ENCODE data around the gene MVP. TPM values are rescaled to one million over a fixed set of nuclear protein-coding genes. Genes with fewer than 3 reads are reported as not detected.

The MVP gene
- total RNA-seq, 1 donor from 2014 or later: 87.1 TPM

- Histone ChIP-seq H3K4me3 (ENCODE audit: low read depth, low read length) (peak within 1 kb of the TSS; percentile 32), H3K36me3 (ENCODE audit: control insufficient read depth, insufficient read depth, low read length) (peaks cover 13% of the 10 kb centered on the region), H3K27me3 (ENCODE audit: control insufficient read depth, insufficient read depth, low read length) (no peaks in the 10 kb centered on the region)
- no peak for FAIRE-seq
- DNase-seq (ENCODE audit: low read depth): no peak
- no peak for TF ChIP-seq CTCF (IDR thresholded peaks at IDR 0.05; ENCODE audit: insufficient read depth, low read length, severe bottlenecking)
These were observed 8.2 kb upstream of the MVP start, which contains the start of gene PRRT2 for GRCh38 chr16:29811896-29812665. PRRT2 (plus strand) TSS chr16:29812193; CDS start chr16:29813055, 862 bp downstream.

- Histone ChIP-seq H3K27me3 (ENCODE audit: control insufficient read depth, insufficient read depth, low read length) (no peaks in the 10 kb centered on the region), H3K36me3 (ENCODE audit: control insufficient read depth, insufficient read depth, low read length) (peaks cover 13% of the 10 kb centered on the region), H3K4me3 (ENCODE audit: low read depth, low read length) (no peak overlapping the region)
- FAIRE-seq (no peak), DNase-seq (ENCODE audit: low read depth) (no peak)
- TF ChIP-seq CTCF (IDR thresholded peaks at IDR 0.05; ENCODE audit: insufficient read depth, low read length, severe bottlenecking): no peak
These were observed 7.3 kb upstream of the MVP start for GRCh38 chr16:29812754-29813643.

GRCh38 chr16:29813644-29814562, 6.4 kb upstream of the MVP start:
- no peak for FAIRE-seq
- no peak for TF ChIP-seq CTCF (IDR thresholded peaks at IDR 0.05; ENCODE audit: insufficient read depth, low read length, severe bottlenecking)
- no peak for DNase-seq (ENCODE audit: low read depth)
- Histone ChIP-seq H3K36me3 (ENCODE audit: control insufficient read depth, insufficient read depth, low read length) (peaks cover 8% of the 10 kb centered on the region), H3K27me3 (ENCODE audit: control insufficient read depth, insufficient read depth, low read length) (no peaks in the 10 kb centered on the region), H3K4me3 (ENCODE audit: low read depth, low read length) (no peak overlapping the region)

GRCh38 chr16:29814592-29814991, 5.7 kb upstream of the MVP start:
- TF ChIP-seq CTCF (IDR thresholded peaks at IDR 0.05; ENCODE audit: insufficient read depth, low read length, severe bottlenecking): no peak
- peaks cover 5% of the 10 kb centered on the region for H3K36me3 ChIP-seq (ENCODE audit: control insufficient read depth, insufficient read depth, low read length)
- H3K27me3 ChIP-seq (ENCODE audit: control insufficient read depth, insufficient read depth, low read length): no peaks in the 10 kb centered on the region
- DNase-seq (ENCODE audit: low read depth): no peak
- no peak overlapping the region for H3K4me3 ChIP-seq (ENCODE audit: low read depth, low read length)
- no peak for FAIRE-seq

- DNase-seq (ENCODE audit: low read depth): no peak
- no peak for TF ChIP-seq CTCF (IDR thresholded peaks at IDR 0.05; ENCODE audit: insufficient read depth, low read length, severe bottlenecking)
- Histone ChIP-seq H3K4me3 (ENCODE audit: low read depth, low read length) (peak overlapping the region; percentile 89), H3K27me3 (ENCODE audit: control insufficient read depth, insufficient read depth, low read length) (no peaks in the 10 kb centered on the region), H3K36me3 (ENCODE audit: control insufficient read depth, insufficient read depth, low read length) (peaks cover 6% of the 10 kb centered on the region)
- no peak for FAIRE-seq
These were observed 5.1 kb upstream of the MVP start for GRCh38 chr16:29815032-29815721.
